Stromal cell of bone marrow (primary cell): ENCODE measurements around the gene HAND2.

Experiments used
- DNase-seq: peaks from one replicate; pipeline ENCODE4 v3.0.0-alpha.2; 2012; ENCODE audit warnings: low read depth

Gene HAND2

GRCh38 chr4:173502282-173502681 is 27.7 kb downstream of the HAND2 start:
- DNase-seq, result no peak

GRCh38 chr4:173501592-173502150 is 28.4 kb downstream of the HAND2 start:
- DNase-seq, result no peak

- no peak for DNase-seq
These were observed 29.0 kb downstream of the HAND2 start for GRCh38 chr4:173500841-173501591.

DNA sequence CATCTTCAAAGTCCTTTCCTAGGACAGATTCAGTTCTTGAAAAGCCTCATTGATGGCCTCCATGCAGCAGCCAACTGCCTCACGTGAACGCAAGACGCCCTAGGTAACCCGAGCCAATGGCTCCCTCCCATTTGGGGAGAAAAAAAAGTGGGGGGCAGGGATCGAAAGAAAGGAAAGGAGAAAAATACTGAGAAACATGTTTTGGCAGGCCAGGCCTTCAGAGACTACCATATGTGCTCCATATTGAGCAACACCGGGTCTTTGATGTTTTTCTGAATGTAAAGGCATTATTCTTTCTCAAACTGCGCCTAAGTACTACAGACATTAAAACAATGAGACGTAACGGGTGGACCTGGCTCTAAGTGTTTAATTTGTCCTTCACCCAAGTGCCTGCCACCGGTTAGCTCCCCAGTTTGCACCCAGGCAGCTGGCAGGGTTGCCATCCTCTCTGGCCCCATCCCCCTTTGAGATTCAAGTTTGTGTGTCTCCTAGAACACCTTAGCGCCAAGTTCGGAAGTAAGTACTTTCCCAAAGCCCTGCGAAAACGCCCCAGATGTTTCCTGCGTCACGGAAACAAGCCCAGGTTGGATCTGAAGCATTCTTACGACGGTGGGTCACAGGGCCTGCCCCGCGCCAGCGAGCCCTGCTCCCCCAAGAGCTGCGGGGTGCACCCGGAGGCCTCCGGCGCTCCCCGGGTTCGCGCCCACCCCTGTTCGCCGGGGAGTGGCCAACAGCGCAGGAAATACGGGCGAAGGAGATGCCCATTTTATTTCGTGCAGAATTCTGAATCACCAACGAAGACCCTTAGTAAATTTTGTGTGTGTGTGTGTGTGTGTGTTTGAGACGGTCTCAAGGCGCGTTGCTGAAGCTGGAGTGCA is 30.1 kb downstream of the HAND2 start:
- no peak for DNase-seq

GRCh38 chr4:173498771-173499170 is 31.3 kb downstream of the HAND2 start:
- DNase-seq, result no peak

DNA sequence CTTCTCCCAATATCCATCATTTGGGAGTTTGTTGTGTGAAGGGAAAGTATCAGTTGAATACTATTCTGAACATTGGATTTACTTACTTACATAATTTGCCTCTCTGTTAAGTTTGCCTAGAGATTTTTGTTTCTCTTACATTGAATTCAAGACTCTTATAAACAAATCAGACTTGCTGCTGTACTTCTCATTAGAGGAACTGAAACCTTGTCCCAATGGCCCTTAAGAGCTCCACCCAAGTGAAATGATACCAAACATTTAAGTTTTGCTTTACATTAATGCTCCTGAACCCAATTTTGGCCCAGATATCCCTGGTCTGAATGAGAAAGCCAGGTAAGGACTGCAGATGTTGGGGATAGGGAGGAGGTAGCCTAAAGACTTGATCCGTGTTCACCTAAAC is 32.0 kb downstream of the HAND2 start:
- no peak for DNase-seq

DNA sequence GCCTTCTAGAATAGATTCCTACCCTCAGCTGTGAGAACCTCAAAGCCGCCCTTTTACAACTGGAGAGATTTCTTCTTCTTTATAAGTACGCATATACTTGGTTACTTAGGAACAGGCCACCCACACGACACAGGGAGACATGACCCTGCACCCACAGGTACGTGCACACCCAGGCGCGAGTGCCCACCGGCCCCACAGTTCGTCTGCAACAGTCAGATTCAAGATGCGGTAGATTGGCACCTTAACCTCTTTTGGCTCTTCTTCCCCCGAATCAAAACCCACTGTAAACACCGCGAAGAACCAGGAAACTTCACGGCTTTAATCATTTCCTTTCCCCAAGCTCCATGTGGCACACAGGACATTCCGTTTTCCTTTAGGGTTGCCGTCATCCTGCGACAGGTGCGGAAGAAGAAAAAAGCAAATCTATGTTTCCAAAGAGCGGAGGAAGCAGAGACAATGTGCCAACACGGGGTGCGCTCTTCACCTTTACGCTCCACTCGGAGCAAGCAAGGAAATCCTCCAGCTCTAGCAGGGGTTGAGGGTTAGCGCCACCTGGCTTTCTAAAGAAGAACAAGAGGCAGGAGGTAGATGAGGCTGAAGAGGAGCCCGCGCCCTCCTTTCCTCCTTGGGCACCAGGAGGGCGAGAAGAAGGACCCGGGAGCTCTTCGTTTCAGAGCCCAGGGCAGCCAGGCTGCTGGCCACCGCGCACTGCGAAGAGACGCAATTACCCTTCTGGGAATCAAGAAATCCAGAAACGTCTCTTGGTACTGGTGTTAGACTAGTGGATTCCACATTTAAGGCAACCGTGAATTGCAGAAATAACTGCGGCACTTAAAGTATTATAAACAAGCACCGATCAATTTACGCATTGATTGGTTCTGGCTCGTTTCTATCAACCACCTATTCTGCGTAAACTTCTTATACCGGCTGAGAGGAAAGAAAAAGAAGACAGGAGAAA is 35.7 kb downstream of the HAND2 start:
- peak; percentile 57 for DNase-seq

- DNase-seq, result no peak
These were observed 37.0 kb downstream of the HAND2 start for GRCh38 chr4:173493041-173493440.

- DNase-seq, result no peak
These were observed 37.7 kb downstream of the HAND2 start for GRCh38 chr4:173492315-173492714.

GRCh38 chr4:173490817-173491528 is 39.1 kb downstream of the HAND2 start:
- DNase-seq, result peak; percentile 67

- DNase-seq, result no peak
These were observed 39.8 kb downstream of the HAND2 start for GRCh38 chr4:173490256-173490655.

GRCh38 chr4:173489514-173489913 is 40.5 kb downstream of the HAND2 start:
- DNase-seq, result peak; percentile 34

GRCh38 chr4:173488656-173489055 is 41.4 kb downstream of the HAND2 start:
- peak; percentile 28 for DNase-seq

DNA sequence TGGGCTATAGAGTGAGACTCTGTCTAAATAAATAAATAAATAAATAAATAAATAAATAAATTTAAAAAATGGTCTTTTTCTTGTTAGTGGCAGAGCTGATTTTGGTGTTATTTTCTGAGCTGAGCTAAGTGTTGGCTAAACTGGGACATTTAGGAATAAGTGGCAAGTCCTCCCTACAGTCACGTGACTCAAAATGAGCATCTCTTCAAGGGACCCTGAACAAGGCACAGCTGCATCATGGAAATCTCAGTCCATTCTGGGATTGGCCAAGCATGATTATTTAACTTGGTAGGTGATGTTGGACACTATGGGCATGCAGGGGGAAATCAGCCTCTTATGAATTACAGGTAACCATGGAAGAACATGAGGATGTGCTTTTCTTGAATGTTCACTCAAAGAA is 42.0 kb downstream of the HAND2 start:
- no peak for DNase-seq

GRCh38 chr4:173486714-173487392 is 43.2 kb downstream of the HAND2 start:
- no peak for DNase-seq

DNA sequence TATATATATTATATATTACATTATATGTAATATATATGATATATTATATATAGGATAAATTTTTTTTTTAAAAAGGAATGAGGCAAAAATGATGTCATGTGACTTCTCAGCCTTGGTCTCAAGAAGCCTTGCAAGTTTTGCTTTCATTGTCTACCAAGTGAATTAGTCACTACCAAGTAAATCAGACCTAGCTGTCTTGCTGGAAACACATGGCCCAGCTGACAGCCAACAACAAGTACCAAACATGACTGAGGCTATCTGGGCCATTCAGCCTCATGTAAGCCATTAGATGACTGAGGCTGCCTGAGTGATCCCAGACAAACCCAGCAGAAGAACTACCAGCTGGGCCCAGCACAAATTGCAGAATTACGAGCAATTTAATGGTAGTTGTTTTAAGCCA is 44.9 kb downstream of the HAND2 start:
- no peak for DNase-seq

DNA sequence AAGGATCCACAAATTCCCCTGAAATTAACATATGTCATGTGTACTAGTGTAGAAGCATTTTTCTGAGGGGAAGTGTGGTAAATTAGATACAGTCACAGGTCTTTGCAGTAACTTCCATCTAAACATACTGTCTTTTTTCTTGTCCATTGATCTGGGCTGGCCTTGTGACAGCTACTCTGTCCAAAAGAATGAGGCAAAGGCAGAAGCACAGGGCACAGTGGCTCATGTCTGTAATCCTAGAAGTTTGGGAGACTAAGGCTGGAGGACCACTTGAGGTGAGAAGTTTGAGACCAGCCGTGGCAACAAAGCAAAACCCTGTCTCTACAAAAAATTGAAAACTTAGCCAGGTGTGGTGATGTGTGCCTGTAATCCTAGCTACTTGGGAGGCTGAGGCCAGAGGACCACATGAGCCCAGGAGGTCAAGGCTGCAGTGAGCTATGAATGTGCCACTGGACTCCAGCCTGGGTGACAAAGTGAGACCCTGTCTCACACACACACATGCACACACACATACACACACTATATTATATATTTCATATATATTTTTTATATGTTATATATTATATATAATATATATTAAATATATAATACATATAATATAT is 47.6 kb downstream of the HAND2 start:
- no peak for DNase-seq

DNA sequence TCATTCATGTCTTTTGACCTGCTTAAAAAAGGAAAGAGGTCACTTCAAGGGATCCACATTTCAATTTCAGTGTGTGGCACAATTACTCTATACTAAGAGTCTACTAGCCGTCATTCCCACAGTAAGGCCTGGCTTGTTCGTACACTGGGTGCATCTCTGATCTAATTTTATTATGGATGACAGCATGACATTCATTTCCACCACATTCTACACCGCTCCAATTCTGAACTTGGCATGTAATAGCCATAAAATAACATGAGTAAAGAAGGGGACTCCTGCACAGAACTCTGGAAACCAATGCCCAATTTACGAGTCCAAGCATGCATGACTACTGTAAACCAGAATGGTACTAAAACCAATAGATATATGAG is 51.1 kb downstream of the HAND2 start:
- DNase-seq, result no peak

- DNase-seq, result peak; percentile 58
These were observed 51.7 kb downstream of the HAND2 start for GRCh38 chr4:173478201-173478912.

DNA sequence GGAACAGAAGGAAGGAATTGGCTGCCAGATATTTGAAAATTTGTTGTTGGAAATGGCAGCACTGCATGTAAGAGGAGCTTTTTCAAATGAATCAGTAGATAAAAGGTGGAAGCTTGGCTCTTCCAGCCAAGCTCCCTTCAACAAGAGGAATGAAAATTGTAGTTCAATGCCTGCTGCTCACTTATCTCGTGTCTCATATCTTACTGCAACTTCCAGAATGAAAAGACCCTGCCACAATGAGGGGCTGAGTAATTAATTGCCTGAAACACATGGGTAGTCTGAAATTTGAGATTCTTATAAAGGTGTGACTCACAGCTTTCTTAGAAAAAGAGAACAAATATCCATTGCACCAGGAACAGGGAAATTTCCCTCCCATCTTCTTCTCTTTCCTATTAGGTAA is 53.0 kb downstream of the HAND2 start:
- no peak for DNase-seq
